HEK293T (cell line): ENCODE measurements around the gene PTPMT1.

Source experiments
- CTCF ChIA-PET: fragments of 350-600 bp; formaldehyde crosslinking; extraction: SDS; loops from one replicate; lab custom pipeline; 2021; ENCODE audit warnings: antibody characterized with exemption, inconsistent platforms; lab: Yijun Ruan, JAX
- POLR2A ChIA-PET: fragments of 350-600 bp; formaldehyde crosslinking; extraction: SDS; loops from one replicate; lab custom pipeline; 2020; ENCODE audit warnings: antibody characterized with exemption, inconsistent platforms; lab: Yijun Ruan, JAX
- DNase-seq: peaks from one replicate; pipeline ENCODE4 v3.0.0; 2012; ENCODE audit warnings: mixed read lengths; ENCODE audit errors: extremely low spot score
- ARNT ChIP-seq: fragments of 450-650 bp; IDR thresholded peaks from 2 replicates; pipeline ENCODE4 v1.6.1; 2017; ENCODE audit warnings: mild to moderate bottlenecking
- BHLHE40 ChIP-seq: fragments of 450-650 bp; IDR thresholded peaks from 2 replicates; pipeline ENCODE4 v1.6.1; 2016; ENCODE audit warnings: mild to moderate bottlenecking, moderate library complexity, borderline replicate concordance
- CTBP1 ChIP-seq: fragments of 450-650 bp; IDR thresholded peaks from 2 replicates; pipeline ENCODE4 v1.6.1; 2016; ENCODE audit warnings: borderline replicate concordance
- ELF4 ChIP-seq: fragments of 450-650 bp; IDR thresholded peaks from 2 replicates; pipeline ENCODE4 v1.6.1; 2017; ENCODE audit warnings: antibody characterized with exemption
- FOXA1 ChIP-seq: fragments of 450-650 bp; IDR thresholded peaks from 2 replicates; pipeline ENCODE4 v1.6.1; 2016; ENCODE audit warnings: mild to moderate bottlenecking
- FOXK2 ChIP-seq: fragments of 450-650 bp; IDR thresholded peaks from 2 replicates; pipeline ENCODE4 v1.6.1; 2016; ENCODE audit warnings: mild to moderate bottlenecking
- FOXM1 ChIP-seq: fragments of 450-650 bp; IDR thresholded peaks from 2 replicates; pipeline ENCODE4 v1.6.1; 2017; ENCODE audit warnings: mild to moderate bottlenecking, borderline replicate concordance
- HDGF ChIP-seq: fragments of 450-650 bp; IDR thresholded peaks from 2 replicates; pipeline ENCODE4 v1.6.1; 2017; ENCODE audit warnings: antibody characterized with exemption, borderline replicate concordance
- L3MBTL2 ChIP-seq: fragments of 450-650 bp; conservative IDR thresholded peaks from 2 replicates; pipeline ENCODE4 v1.6.1; 2016; ENCODE audit warnings: mild to moderate bottlenecking
- LEF1 ChIP-seq: fragments of 450-650 bp; IDR thresholded peaks from 2 replicates; pipeline ENCODE4 v1.6.1; 2017; ENCODE audit warnings: mild to moderate bottlenecking, borderline replicate concordance
- NFRKB ChIP-seq: fragments of 450-650 bp; IDR thresholded peaks from 2 replicates; pipeline ENCODE4 v1.6.1; 2016; ENCODE audit warnings: mild to moderate bottlenecking, moderate library complexity
- SP1 ChIP-seq: fragments of 450-650 bp; IDR thresholded peaks from 2 replicates; pipeline ENCODE4 v1.6.1; 2017
- SUZ12 ChIP-seq: fragments of 450-650 bp; IDR thresholded peaks from 2 replicates; pipeline ENCODE4 v1.6.1; 2016; ENCODE audit warnings: mild to moderate bottlenecking
- TARDBP ChIP-seq: fragments of 450-650 bp; IDR thresholded peaks from 2 replicates; pipeline ENCODE4 v1.6.1; 2016
- ZNF384 ChIP-seq: fragments of 450-650 bp; IDR thresholded peaks from 2 replicates; pipeline ENCODE4 v1.6.1; 2016
- TF ChIP-seq, protein P1 (sequence below): fragments of 450-650 bp; IDR thresholded peaks from 2 replicates; pipeline ENCODE4 v1.6.1; 2016

Gene PTPMT1

DNA sequence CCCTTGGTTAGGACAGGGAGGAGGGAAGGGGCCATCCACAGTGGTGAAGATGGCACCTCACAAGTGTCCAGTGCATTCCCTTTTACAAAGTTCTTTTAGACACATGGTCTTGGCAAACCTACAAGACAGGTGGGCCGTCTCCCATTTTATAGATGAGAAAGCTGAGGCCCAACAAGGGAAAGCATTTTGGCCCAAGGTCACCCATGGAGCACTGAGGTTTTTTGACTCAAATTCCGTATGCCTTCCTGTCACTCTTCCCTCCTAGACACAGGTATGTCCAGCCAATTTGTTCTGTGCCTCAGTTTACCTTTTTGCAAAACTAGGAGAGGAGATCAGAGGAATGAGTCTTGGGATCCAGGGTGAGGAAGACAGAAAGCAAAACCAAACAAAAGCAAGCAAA lies 27.6 kb downstream of the PTPMT1 start:
- ChIA-PET CTCF (no interaction called here), POLR2A (no interaction called here)
- TF ChIP-seq SUZ12 (no peak), CTBP1 (no peak), HDGF (no peak), FOXM1 (no peak), FOXK2 (no peak), FOXA1 (no peak)
- TF ChIP-seq, protein P1, sequence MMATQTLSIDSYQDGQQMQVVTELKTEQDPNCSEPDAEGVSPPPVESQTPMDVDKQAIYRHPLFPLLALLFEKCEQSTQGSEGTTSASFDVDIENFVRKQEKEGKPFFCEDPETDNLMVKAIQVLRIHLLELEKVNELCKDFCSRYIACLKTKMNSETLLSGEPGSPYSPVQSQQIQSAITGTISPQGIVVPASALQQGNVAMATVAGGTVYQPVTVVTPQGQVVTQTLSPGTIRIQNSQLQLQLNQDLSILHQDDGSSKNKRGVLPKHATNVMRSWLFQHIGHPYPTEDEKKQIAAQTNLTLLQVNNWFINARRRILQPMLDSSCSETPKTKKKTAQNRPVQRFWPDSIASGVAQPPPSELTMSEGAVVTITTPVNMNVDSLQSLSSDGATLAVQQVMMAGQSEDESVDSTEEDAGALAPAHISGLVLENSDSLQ, result no peak
- no peak for DNase-seq

DNA sequence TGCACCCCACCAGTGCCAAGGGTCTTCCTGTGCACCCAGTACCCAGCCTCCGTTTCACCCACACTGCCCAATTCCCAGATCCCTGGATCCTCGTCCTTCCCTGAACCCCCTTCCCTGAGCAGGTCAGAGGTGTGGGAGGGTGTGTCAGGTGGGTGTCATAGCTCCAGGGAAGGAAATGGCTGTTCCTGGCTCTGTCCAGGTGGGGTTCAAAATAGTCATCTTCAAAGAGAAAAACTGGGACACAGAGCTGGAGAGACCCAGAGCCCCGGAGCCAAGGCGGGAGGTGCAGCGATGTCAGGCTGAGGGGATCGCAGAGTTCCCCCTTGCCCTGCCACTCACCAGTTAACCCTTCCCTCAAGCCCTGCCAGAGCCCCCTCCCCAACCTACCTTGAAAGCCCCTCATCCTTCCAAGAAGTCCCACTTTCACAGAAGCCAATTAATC lies 28.1 kb downstream of the PTPMT1 start:
- CTCF ChIA-PET, result no interaction called here
- POLR2A ChIA-PET, result interaction anchor here (1.3 kb wide), 1 partner anchor 29 kb away, joined by 4 read pairs; the partner anchor contains the start of gene PTPMT1
- DNase-seq, result no peak
- TF ChIP-seq, protein P1, result no peak
- TF ChIP-seq SP1 (no peak), LEF1 (no peak), TARDBP (no peak), L3MBTL2 (no peak), SUZ12 (no peak), NFRKB (no peak)

DNA sequence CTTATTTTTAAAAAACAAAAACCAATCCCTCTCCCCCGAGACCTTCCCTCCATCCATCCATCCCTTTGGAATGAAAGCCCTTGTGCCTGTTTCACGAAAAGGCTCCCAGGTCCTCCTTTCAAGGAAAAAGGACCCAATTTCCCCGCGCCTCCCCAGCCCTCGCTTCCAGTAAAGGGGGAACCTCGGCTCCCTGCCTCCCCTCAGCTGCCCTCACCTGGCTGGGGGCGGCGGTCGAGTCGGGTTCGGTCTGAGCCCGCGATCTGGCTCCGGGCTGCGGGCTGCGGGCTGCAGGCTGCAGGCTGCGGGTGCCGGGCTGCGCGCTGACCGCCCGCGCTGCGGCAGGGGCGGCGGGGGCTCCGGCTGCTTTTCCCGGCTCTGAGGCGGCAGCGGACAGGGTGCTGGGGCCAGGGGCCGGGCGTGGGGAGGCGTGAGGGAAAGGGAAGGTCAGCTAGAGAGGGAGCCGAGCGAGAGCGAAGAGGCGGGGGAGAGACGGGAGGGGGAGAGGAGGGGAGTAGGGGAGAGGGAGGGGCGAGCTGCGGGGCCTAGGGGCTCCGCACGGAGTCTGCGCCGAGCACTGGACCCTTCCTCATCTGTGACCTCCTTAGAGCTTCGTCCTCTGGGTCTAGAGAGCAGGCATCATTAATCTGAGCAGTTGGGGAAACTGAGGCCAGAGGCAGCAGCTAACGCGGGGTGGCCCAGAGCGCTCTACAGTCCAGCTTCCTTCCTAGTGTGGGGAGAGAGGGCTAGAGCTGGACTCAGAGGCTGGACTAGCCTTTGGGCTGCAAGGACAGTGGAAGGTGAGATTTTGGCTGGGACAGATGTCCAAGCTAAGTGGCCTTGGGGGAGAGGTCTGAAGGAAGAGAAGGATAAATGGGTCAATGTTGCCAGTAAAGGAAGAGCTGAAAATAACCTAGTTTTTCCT lies 28.8 kb downstream of the PTPMT1 start, which contains the start of gene C1QTNF4:
Gene C1QTNF4 (minus strand): TSS at position 478 of the 922 bp plus-strand sequence. CDS start 3,601 bp downstream, outside the sequence.
- ChIA-PET POLR2A (interaction anchor here (1.3 kb wide), 1 partner anchor 29 kb away, joined by 4 read pairs; the partner anchor contains the start of gene PTPMT1), CTCF (interaction anchor here (0.5 to 0.6 kb wide), 2 partner anchors 19 to 404 kb away, joined by 3 to 4 read pairs; no protein-coding TSS in a partner anchor)
- DNase-seq, result peak; percentile 31
- no peak for TF ChIP-seq L3MBTL2
- no peak for TF ChIP-seq SUZ12
- TF ChIP-seq, protein P1, result no peak
- no peak for TF ChIP-seq LEF1

DNA sequence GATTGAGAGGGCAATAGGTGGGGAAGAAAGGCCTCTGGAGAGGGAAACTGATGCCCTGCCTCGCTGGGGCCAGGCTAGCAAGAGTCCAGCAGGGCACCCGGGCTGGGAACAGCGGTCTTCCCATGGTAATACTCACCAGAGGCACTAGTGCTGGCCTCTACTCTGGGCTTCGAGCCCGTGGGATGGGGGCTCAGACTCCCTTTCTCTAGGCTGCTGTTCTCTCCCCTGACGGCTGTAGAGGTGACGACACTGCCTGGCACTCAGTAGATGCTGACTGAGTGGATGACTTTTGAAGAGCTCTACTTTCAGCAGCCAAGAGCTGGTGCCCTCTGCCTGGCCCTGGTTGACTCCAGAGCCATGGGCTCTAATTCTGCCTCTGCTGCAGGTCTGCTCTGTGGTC lies 29.6 kb downstream of the PTPMT1 start:
- POLR2A ChIA-PET, result interaction anchor here (0.6 kb wide), 1 partner anchor 12 kb away, joined by 3 read pairs; no protein-coding TSS in a partner anchor
- no peak for TF ChIP-seq ELF4
- no peak for TF ChIP-seq BHLHE40
- no peak for TF ChIP-seq FOXK2
- no peak for TF ChIP-seq TARDBP
- TF ChIP-seq LEF1, result no peak
- no peak for TF ChIP-seq FOXM1
- TF ChIP-seq SP1, result no peak
- TF ChIP-seq SUZ12, result no peak
- TF ChIP-seq HDGF, result no peak
- no peak for TF ChIP-seq L3MBTL2
- no peak for TF ChIP-seq CTBP1
- TF ChIP-seq FOXA1, result no peak
- TF ChIP-seq ZNF384, result no peak
- TF ChIP-seq ARNT, result no peak
- DNase-seq, result no peak
- CTCF ChIA-PET, result interaction anchor here (0.5 kb wide), 1 partner anchor 405 kb away, joined by 3 read pairs; no protein-coding TSS in a partner anchor

DNA sequence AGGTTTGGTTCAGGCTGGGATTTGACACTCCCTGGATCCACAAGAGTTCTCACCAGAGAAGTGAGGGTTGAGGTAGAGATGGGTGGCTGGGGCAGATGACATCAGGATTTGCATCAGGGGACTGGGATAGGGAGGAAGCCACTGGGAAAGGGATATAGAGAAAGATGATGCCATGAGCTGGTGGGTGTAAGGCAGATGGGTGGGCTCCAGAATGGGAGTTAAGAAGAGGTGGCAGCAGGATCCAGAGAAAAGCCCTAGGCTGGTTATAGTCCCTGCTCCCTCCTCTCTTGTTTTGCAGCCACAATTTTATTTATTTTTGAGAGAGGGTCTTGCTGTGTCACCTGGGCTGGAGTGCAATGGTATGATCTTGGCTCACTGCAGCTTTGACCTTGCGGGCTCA lies 30.6 kb downstream of the PTPMT1 start:
- ChIA-PET POLR2A (no interaction called here), CTCF (no interaction called here)
- no peak for DNase-seq
- TF ChIP-seq NFRKB (no peak), FOXM1 (no peak), FOXA1 (no peak)

DNA sequence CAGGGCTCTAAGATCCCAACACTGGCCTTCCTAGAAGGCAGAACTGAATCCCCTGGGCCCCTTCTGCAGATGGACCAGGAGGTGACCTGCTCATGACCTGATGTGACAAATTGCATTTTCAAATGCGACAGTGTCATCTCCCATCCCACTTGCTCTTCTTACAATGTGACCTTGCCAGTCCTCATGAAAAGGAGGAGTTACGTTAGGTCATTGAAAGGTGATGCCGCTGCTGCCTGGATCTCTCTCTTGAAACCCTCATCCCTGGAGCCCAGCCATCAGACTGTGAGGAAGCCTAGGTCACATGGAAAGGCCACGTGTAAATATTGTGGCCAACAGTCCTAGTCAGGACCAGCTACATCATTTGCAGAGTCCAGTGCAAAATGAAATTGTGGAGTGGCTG lies 34.5 kb downstream of the PTPMT1 start:
- POLR2A ChIA-PET, result interaction anchor here (0.6 kb wide), 1 partner anchor 253 kb away, joined by 4 read pairs; no protein-coding TSS in a partner anchor
- CTCF ChIA-PET, result no interaction called here
- TF ChIP-seq BHLHE40 (no peak), ZNF384 (no peak), FOXA1 (no peak), LEF1 (no peak), NFRKB (no peak), CTBP1 (no peak)
- TF ChIP-seq, protein P1, result no peak
- no peak for DNase-seq
